Esophagus muscularis mucosa (tissue), 4 donors: ENCODE results near the gene PTP4A1.

Experiments
- EP300 ChIP-seq: sonication (generic); formaldehyde crosslinking; IDR thresholded peaks from one replicate; pipeline ENCODE4 v1.6.1; 2017; ENCODE audit warnings: antibody characterized with exemption
- POLR2A ChIP-seq: fragments of 450-650 bp; IDR thresholded peaks from one replicate; pipeline ENCODE4 v1.6.1; 2017; ENCODE audit warnings: antibody characterized with exemption, moderate library complexity, mild to moderate bottlenecking, low read depth
- TF ChIP-seq, protein P1 (sequence below), 3 experiments: fragments of 200-600 bp in 2 of 3; fragments of 450-650 bp in 1 of 3; sonication (generic) in 2 of 3; IDR thresholded peaks; one replicate each; pipeline ENCODE4 v1.5.1; 2017 to 2019; ENCODE audit warnings: antibody characterized with exemption in 3 of 3, mild to moderate bottlenecking in 2 of 3, moderate library complexity in 1 of 3

GRCh38 chr6:63592886-63593285 is 20.6 kb downstream of the PTP4A1 start:
- TF ChIP-seq, protein P1, sequence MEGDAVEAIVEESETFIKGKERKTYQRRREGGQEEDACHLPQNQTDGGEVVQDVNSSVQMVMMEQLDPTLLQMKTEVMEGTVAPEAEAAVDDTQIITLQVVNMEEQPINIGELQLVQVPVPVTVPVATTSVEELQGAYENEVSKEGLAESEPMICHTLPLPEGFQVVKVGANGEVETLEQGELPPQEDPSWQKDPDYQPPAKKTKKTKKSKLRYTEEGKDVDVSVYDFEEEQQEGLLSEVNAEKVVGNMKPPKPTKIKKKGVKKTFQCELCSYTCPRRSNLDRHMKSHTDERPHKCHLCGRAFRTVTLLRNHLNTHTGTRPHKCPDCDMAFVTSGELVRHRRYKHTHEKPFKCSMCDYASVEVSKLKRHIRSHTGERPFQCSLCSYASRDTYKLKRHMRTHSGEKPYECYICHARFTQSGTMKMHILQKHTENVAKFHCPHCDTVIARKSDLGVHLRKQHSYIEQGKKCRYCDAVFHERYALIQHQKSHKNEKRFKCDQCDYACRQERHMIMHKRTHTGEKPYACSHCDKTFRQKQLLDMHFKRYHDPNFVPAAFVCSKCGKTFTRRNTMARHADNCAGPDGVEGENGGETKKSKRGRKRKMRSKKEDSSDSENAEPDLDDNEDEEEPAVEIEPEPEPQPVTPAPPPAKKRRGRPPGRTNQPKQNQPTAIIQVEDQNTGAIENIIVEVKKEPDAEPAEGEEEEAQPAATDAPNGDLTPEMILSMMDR (IDR thresholded peaks at IDR 0.05) = no peak
- TF ChIP-seq POLR2A (no peak), EP300 (no peak)
